HepG2 (cell line): ENCODE results near the gene ATP8B2. TPM values are rescaled to one million over a fixed set of nuclear protein-coding genes. Genes with fewer than 3 reads are reported as not detected.

Source experiments
- CENPX ChIP-seq: sonication (generic); formaldehyde crosslinking; IDR thresholded peaks from 2 replicates; pipeline ENCODE4 v1.9.0; 2021; ENCODE audit warnings: mild to moderate bottlenecking, missing genetic modification reagents, moderate library complexity
- CTCF ChIP-seq: sonication (generic); formaldehyde crosslinking; IDR thresholded peaks from 2 replicates; pipeline ENCODE4 v1.5.0; 2020; ENCODE audit warnings: mild to moderate bottlenecking, missing genetic modification reagents, moderate library complexity
- ZNF746 ChIP-seq: sonication (generic); formaldehyde crosslinking; IDR thresholded peaks from 2 replicates; pipeline ENCODE4 v1.8.0; 2022; ENCODE audit warnings: mild to moderate bottlenecking, missing genetic modification reagents
- ZNF816 ChIP-seq: sonication (generic); formaldehyde crosslinking; IDR thresholded peaks from 2 replicates; pipeline ENCODE4 v1.8.0; 2022; ENCODE audit warnings: missing genetic modification reagents, mild to moderate bottlenecking, borderline replicate concordance
- polyA plus RNA-seq, 8 experiments: library from polyadenylated mRNA; depleted of rRNA in 3 of 8; stranded (reverse) in 7 of 8; unstranded in 1 of 8; fragments of >200 nt; fragmentation: Illumina TruSeq in 4 of 8; extraction: Trizol in 4 of 8; gene quantifications; 2 replicates each; pipeline versions ENCODE4 v1.2.1 to v1.2.3, GENCODE V29; 2011 to 2016; ENCODE audit warnings: low read depth in 4 of 8, missing spikeins in 1 of 8, mixed read lengths in 1 of 8; ENCODE audit not compliant: insufficient read depth in 1 of 8
- total RNA-seq, 5 experiments: library from RNA; depleted of rRNA; stranded (reverse); fragments of >200 nt; fragmentation: Illumina TruSeq; extraction: Trizol; gene quantifications; 2 replicates each; pipeline ENCODE4 v1.2.3, GENCODE V29; 2016; ENCODE audit warnings: low read depth in 1 of 5
- TF ChIP-seq, protein P1 (sequence below): fragments of 450-650 bp; IDR thresholded peaks from 2 replicates; pipeline ENCODE4 v1.6.1; 2017; ENCODE audit warnings: mild to moderate bottlenecking
- TF ChIP-seq, protein P2 (sequence below), 2 experiments: sonication (generic) in 1 of 2; formaldehyde crosslinking in 1 of 2; IDR thresholded peaks; 2 replicates each; pipeline versions ENCODE4 v1.4.0 to v1.6.1; 2018 to 2020; ENCODE audit warnings: missing genetic modification reagents in 2 of 2, borderline replicate concordance in 1 of 2, low read depth in 1 of 2, mild to moderate bottlenecking in 1 of 2, missing biosample characterization in 1 of 2

The ATP8B2 gene
- total and polyA plus RNA-seq, 2 of the 13 experiments (the other 11 are each of a cell fraction or from before 2014, with no cell fraction given) = 20.4 to 39.3 TPM

GRCh38 chr1:154335025-154335714 is 9.8 kb downstream of the ATP8B2 start (continued):
- TF ChIP-seq CENPX (no peak), ZNF816 (CRISPR knock-in tag) (no peak), CTCF (CRISPR knock-in tag) (peak; percentile 90), ZNF746 (CRISPR knock-in tag) (no peak)
- TF ChIP-seq, protein P1, sequence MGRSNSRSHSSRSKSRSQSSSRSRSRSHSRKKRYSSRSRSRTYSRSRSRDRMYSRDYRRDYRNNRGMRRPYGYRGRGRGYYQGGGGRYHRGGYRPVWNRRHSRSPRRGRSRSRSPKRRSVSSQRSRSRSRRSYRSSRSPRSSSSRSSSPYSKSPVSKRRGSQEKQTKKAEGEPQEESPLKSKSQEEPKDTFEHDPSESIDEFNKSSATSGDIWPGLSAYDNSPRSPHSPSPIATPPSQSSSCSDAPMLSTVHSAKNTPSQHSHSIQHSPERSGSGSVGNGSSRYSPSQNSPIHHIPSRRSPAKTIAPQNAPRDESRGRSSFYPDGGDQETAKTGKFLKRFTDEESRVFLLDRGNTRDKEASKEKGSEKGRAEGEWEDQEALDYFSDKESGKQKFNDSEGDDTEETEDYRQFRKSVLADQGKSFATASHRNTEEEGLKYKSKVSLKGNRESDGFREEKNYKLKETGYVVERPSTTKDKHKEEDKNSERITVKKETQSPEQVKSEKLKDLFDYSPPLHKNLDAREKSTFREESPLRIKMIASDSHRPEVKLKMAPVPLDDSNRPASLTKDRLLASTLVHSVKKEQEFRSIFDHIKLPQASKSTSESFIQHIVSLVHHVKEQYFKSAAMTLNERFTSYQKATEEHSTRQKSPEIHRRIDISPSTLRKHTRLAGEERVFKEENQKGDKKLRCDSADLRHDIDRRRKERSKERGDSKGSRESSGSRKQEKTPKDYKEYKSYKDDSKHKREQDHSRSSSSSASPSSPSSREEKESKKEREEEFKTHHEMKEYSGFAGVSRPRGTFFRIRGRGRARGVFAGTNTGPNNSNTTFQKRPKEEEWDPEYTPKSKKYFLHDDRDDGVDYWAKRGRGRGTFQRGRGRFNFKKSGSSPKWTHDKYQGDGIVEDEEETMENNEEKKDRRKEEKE = no peak
- TF ChIP-seq, protein P2, sequence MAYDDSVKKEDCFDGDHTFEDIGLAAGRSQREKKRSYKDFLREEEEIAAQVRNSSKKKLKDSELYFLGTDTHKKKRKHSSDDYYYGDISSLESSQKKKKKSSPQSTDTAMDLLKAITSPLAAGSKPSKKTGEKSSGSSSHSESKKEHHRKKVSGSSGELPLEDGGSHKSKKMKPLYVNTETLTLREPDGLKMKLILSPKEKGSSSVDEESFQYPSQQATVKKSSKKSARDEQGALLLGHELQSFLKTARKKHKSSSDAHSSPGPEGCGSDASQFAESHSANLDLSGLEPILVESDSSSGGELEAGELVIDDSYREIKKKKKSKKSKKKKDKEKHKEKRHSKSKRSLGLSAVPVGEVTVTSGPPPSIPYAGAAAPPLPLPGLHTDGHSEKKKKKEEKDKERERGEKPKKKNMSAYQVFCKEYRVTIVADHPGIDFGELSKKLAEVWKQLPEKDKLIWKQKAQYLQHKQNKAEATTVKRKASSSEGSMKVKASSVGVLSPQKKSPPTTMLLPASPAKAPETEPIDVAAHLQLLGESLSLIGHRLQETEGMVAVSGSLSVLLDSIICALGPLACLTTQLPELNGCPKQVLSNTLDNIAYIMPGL (CRISPR knock-in tag; IDR thresholded peaks at IDR 0.05; ENCODE audit: borderline replicate concordance in 1 of 2, low read depth in 1 of 2) = peak; percentile 59 to 71; a peak in 1 of 4 replicates
